Activated CD8-positive, alpha-beta memory T cell treated with anti-CD3 and anti-CD28 coated beads, Interleukin-2, amount 50 U/mL, for 48 hours (primary cell): ENCODE measurements around the gene KRTAP5-9.
"Not testable (repeated sequence)": the region's sequence is repeated elsewhere in the genome, so short reads cannot be mapped to it uniquely, and the experiment has no call there.

ENCODE experiments used
- DNase-seq: peaks from one replicate; pipeline ENCODE4 v3.0.0-alpha.2; 2020

The KRTAP5-9 gene

GRCh38 chr11:71534711-71535608 is 13.3 kb upstream of the KRTAP5-9 start:
- DNase-seq: not testable (repeated sequence)

DNA sequence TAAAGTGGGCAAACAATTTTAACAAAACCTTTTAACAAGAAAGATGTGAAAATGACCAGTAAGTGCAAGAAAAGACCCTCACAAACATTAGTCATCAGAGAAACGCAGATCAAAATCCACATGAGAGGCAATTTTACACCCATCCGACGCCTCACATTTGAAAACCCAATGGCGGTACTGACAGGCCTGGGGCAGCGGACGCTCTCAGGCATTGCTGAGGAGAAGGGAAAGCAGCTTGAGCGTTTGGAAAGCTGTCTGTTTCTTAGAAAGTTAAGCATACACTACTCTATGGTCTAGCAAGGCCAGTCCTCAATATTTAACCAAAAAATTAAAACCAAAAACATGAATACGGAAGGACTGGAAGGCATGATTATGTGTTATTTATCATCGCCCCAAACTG is 12.4 kb upstream of the KRTAP5-9 start:
- no peak for DNase-seq

DNA sequence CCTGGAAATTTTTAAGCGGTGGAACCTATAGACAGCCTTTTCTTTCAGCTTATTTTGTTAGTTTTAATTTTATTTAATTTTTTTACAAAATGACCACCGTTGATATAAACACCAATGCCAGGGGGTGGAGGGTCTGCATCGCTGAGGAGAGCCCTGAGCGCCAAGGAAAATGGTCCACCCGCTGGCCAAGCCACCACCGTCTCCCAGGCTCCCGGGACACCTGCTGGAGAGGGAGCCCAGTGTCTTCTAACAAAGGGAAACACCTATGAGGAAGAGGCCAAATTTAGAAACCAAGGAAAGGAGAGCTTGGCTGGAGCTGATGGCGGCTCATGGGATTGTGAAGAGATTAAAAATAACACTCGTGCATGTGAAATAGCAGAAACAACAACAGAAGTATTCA is 10.7 kb upstream of the KRTAP5-9 start:
- DNase-seq: no peak

GRCh38 chr11:71537977-71538665 is 10.1 kb upstream of the KRTAP5-9 start, which contains the start of gene KRTAP5-8:
Gene KRTAP5-8, plus strand, starts transcription at chr11:71538025. Its CDS starts 31 bp downstream, at chr11:71538056.
- not testable (repeated sequence) for DNase-seq

DNA sequence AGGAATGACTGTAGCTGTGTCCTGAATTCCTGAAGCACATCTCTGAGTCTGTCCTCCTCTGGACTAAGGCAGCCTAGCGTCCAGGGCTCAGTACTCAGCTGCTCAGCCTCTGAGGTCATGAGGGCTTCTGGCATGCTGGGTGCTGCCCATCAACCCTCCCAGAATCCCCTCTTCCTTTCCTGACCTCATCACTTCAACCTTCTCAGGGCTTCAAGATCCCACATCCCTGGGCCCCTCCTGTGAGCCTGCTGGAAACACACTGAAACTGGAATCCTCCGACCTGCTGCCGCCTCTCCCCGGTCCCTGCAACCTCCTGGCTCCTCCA is 9.6 kb upstream of the KRTAP5-9 start:
- DNase-seq: no peak

DNA sequence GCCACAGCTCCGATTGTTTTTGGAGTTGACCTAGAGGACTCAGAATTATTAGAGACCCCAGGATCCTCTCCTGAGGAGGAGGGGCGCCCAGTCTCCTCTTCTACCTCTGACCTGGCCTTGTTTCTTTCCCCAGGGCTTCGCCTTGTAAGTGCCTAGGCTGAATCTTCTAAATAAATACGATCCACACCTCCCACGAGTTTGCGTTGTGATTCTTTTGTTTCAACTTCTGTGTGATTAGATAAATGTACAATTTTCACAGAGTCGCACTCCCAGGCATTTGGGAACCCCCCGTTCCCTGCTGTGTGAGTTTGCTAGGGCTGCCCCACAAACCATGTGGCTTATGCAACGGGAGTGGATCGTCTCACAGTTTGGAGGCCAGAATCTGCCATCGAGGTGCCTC is 9.2 kb upstream of the KRTAP5-9 start:
- DNase-seq: no peak

DNA sequence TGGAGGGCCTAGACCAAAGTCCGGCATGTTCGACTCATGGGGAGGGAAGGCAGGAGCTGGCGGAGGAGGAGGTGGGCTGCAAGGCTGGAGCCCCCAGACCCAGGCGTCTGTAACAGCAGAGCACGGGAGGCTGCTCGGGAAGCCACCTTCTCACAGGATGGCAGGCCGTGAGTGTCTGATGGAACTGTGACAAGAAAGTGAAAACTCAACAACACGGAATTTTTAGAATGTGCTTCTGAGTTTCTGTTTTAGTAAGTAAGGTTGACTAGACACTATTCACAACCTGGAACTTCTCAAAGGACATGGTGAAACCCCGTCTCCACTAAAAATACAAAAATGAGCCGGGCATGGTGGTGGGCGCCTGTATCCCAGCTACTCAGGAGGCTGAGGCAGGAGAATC is 8.2 kb upstream of the KRTAP5-9 start:
- not testable (repeated sequence) for DNase-seq

GRCh38 chr11:71540521-71541304 is 7.5 kb upstream of the KRTAP5-9 start:
- not testable (repeated sequence) for DNase-seq

GRCh38 chr11:71542382-71542781 is 5.8 kb upstream of the KRTAP5-9 start:
- no peak for DNase-seq

DNA sequence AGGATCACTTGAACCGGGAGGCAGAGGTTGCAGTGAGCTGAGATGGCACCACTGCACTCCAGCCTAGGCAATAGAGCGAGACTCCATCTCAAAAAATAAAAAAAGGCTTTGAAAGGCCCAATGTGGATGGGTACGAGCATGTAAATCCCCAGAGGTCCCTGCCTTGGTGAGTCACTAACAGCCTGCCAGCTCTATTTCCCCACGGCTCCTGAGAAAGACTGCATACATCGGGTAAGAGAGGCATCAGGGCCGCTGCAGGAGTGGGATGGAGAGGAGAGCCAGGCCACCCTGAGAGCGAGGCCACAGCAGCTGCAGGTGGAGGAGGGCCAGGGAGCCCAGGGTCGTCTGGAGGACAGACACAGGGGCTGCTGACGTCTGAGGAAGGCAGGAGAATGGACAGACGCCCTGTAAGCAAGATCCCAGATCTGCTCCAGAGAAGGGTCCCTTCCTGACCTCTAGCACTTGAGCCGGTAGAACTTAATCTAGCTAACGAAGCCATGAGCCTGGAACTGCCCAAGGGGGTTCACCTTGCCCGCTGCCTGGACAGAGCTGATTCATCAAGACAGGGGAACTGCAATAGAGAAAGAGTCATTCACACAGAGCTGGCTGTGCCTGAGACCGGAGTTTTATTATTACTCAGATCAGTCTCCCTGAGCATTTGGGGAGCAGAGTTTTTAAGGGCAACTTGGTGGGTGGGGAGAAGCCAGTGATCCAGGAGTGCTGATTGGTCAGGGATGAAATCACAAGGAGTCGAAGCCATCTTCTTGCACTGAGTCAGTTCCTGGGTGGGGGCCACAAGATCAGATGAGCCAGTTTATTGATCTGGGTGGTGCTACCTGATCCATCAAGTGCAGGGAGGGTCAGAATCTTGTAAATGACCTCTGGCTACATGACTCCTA is 5.1 kb upstream of the KRTAP5-9 start:
- DNase-seq: no peak

GRCh38 chr11:71543866-71544265 is 4.4 kb upstream of the KRTAP5-9 start:
- DNase-seq: no peak

DNA sequence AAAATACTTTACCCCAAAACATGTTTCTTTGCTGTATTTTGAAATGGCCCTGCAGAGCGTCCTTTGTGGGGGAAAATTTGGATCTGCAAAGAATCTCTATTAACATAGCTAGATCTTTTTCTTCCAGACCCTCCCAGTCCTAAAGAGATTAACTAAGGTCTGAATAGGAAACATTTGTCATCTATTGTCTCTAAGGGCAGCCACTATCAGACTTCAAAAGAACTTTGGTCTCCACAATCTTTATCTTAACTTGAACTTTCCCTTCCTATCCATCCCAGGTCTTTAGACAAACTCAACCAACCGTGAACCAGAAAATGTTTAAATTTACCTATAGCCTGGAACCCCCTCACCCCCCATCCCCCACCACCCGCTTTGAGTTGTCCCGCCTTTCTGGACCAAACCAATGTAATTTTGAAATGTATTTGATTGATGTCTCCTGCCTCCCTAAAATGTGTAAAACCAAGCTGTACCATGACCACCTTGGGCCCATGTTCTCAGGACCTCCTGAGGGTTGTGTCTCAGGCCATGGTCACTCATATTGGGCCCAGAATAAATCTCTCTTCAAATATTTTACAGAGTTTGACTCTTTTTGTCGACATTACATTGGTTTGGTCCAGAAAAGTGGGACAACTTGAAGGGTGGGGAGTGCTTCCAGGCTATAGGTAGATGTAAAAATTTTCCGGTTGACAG is 3.5 kb upstream of the KRTAP5-9 start:
- no peak for DNase-seq

- no peak for DNase-seq
Observed at GRCh38 chr11:71545405-71545966, 2.7 kb upstream of the KRTAP5-9 start.

DNA sequence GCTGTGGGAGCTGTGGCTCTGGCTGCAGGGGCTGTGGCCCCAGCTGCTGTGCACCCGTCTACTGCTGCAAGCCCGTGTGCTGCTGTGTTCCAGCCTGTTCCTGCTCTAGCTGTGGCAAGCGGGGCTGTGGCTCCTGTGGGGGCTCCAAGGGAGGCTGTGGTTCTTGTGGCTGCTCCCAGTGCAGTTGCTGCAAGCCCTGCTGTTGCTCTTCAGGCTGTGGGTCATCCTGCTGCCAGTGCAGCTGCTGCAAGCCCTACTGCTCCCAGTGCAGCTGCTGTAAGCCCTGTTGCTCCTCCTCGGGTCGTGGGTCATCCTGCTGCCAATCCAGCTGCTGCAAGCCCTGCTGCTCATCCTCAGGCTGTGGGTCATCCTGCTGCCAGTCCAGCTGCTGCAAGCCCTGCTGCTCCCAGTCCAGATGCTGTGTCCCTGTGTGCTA is 514 bp downstream of the KRTAP5-9 start:
- DNase-seq: no peak

- DNase-seq: no peak
Observed at GRCh38 chr11:71551711-71552110, 3.5 kb downstream of the KRTAP5-9 start.

DNA sequence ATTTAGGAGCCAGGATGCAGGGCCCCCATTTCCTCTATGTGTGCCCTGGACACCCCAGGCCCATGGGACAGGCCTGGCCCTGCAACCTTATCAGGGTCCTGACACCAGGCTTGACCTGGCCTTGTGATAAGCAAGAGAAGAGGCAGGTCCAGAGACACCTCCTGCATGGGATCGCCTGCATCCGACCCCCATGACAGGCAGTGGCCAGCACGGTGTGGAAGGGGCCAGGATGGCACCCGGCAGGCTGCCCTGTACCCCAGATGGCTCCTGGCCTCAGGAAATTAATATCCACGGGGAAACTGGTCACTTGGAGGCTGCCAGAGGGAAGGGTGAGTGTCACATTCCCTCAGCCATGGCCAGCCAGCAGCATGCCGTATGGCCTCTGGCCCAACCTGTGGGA is 6.8 kb downstream of the KRTAP5-9 start:
- no peak for DNase-seq

GRCh38 chr11:71555508-71555907 is 7.3 kb downstream of the KRTAP5-9 start:
- DNase-seq: no peak

DNA sequence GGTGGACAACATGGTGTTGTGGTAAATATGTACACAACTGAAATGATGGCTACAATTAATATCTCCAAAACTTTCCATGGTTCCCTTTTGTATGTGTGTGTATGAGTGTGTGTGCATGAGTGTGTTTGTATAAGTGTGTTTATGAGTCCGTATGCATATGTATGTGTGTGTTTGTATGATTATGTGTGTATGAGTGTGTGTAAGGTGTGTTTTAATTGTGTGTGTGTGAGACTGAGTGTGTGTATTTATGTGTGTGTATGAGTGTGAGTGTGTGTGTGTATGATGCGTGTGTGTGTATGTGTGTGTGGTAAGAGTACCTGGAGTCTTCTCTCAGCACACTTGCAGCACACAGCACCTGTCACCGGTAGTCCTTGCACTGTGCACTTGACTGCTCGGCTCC is 7.8 kb downstream of the KRTAP5-9 start:
- DNase-seq: no peak

- DNase-seq: no peak
Observed at GRCh38 chr11:71557257-71557656, 9.0 kb downstream of the KRTAP5-9 start.

DNA sequence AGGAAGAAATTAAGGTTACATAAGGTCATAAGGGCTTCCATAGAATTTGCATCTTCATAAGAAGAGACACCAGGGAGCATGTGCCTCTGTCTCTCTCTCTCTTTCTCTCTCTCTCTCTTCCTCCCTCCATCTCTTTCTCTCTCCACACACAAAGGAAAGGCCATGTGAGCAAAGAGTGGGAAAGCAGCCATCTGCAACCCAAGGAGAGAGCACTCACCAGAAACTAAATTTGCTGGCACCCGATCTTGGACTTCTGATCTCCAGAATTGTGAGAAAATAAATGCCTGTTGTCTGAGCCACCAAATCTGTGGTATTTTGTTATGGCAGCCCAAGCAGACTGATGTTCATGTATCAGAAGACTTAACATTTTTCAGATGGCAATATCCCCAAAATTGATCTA is 10.8 kb downstream of the KRTAP5-9 start:
- DNase-seq: no peak

DNA sequence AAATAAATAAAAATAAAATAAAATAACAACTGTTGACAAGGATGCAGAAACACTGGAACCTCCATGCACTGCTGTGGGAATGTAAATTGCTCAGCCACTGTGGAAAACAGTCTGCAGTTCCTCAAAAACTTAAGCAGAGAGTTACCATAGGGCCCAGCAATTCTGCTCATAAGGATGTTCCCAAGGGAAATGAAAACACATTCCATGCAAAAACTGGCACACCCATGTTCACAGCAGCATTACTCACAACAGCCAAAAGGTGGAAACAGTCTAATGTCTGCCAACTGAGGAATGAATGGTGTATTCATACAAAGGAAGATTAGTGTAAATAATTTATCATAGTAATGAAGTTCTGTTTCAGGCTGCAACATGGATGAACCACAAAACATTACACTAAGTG is 13.9 kb downstream of the KRTAP5-9 start:
- DNase-seq: no peak
